HepG2 (cell line): ENCODE measurements around the gene HSDL1. TPM values are rescaled to one million over a fixed set of nuclear protein-coding genes. Genes with fewer than 3 reads are reported as not detected.

ENCODE experiments used
- ATF4 ChIP-seq, 2 experiments: fragments of 450-650 bp in 1 of 2; sonication (generic) in 1 of 2; formaldehyde crosslinking; IDR thresholded peaks; 2 replicates each; pipeline versions ENCODE4 v1.5.0 to v1.8.0; 2020 to 2022; ENCODE audit warnings: mild to moderate bottlenecking in 1 of 2, missing genetic modification reagents in 1 of 2
- ATF7-NPFF ChIP-seq: sonication (generic); formaldehyde crosslinking; IDR thresholded peaks from 2 replicates; pipeline ENCODE4 v1.8.1; 2023; ENCODE audit warnings: mild to moderate bottlenecking, low read depth, missing genetic modification reagents, moderate library complexity
- NCOR1 ChIP-seq: fragments of 200-600 bp; sonication (generic); IDR thresholded peaks from 2 replicates; pipeline ENCODE4 v1.7.0; 2017; ENCODE audit warnings: antibody characterized with exemption, low read length, borderline replicate concordance
- NR2F2 ChIP-seq: IDR thresholded peaks from 2 replicates; pipeline ENCODE4 v1.6.1; 2012; ENCODE audit warnings: low read depth, inconsistent platforms, borderline replicate concordance
- POGK ChIP-seq: sonication (generic); formaldehyde crosslinking; conservative IDR thresholded peaks from 2 replicates; pipeline ENCODE4 v1.8.0; 2022; ENCODE audit warnings: mild to moderate bottlenecking, moderate library complexity, missing genetic modification reagents
- ZNF687 ChIP-seq: sonication (generic); formaldehyde crosslinking; IDR thresholded peaks from 2 replicates; pipeline ENCODE4 v1.5.1; 2020; ENCODE audit warnings: mild to moderate bottlenecking, missing genetic modification reagents, moderate library complexity
- ZSCAN25 ChIP-seq: sonication (generic); formaldehyde crosslinking; IDR thresholded peaks from 2 replicates; pipeline ENCODE4 v1.8.0; 2022; ENCODE audit warnings: mild to moderate bottlenecking, missing genetic modification reagents
- polyA plus RNA-seq, 8 experiments: library from polyadenylated mRNA; depleted of rRNA in 3 of 8; stranded (reverse) in 7 of 8; unstranded in 1 of 8; fragments of >200 nt; fragmentation: Illumina TruSeq in 4 of 8; extraction: Trizol in 4 of 8; gene quantifications; 2 replicates each; pipeline versions ENCODE4 v1.2.1 to v1.2.3, GENCODE V29; 2011 to 2016; ENCODE audit warnings: low read depth in 4 of 8, missing spikeins in 1 of 8, mixed read lengths in 1 of 8; ENCODE audit not compliant: insufficient read depth in 1 of 8
- total RNA-seq, 5 experiments: library from RNA; depleted of rRNA; stranded (reverse); fragments of >200 nt; fragmentation: Illumina TruSeq; extraction: Trizol; gene quantifications; 2 replicates each; pipeline ENCODE4 v1.2.3, GENCODE V29; 2016; ENCODE audit warnings: low read depth in 1 of 5
- TF ChIP-seq, protein P1 (sequence below): sonication (generic); formaldehyde crosslinking; IDR thresholded peaks from 2 replicates; pipeline ENCODE4 v1.5.1; 2020; ENCODE audit warnings: mild to moderate bottlenecking, missing genetic modification reagents, borderline replicate concordance
- TF ChIP-seq, protein P2 (sequence below): sonication (generic); formaldehyde crosslinking; IDR thresholded peaks from 2 replicates; pipeline ENCODE4 v1.5.0; 2020; ENCODE audit warnings: mild to moderate bottlenecking, missing genetic modification reagents, moderate library complexity

Gene HSDL1
- total and polyA plus RNA-seq, 2 of the 13 experiments (the other 11 are each of a cell fraction or from before 2014, with no cell fraction given): 49.2 to 49.7 TPM

- TF ChIP-seq, protein P1, sequence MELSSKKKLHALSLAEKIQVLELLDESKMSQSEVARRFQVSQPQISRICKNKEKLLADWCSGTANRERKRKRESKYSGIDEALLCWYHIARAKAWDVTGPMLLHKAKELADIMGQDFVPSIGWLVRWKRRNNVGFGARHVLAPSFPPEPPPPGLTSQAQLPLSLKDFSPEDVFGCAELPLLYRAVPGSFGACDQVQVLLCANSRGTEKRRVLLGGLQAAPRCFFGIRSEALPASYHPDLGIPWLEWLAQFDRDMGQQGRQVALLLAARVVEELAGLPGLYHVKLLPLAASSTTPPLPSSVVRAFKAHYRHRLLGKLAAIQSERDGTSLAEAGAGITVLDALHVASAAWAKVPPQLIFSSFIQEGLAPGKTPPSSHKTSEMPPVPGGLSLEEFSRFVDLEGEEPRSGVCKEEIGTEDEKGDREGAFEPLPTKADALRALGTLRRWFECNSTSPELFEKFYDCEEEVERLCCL: no peak
- no peak for TF ChIP-seq NCOR1
- no peak for TF ChIP-seq POGK
- no peak for TF ChIP-seq ATF4 (CRISPR knock-in tag; IDR thresholded peaks at IDR 0.05)
- no peak; the same call in 1 of the 2 replicates for TF ChIP-seq ZNF687 (CRISPR knock-in tag)
- peak; percentile 42; the same call in 1 of the 2 replicates for TF ChIP-seq ZSCAN25 (CRISPR knock-in tag)
- TF ChIP-seq, protein P2, sequence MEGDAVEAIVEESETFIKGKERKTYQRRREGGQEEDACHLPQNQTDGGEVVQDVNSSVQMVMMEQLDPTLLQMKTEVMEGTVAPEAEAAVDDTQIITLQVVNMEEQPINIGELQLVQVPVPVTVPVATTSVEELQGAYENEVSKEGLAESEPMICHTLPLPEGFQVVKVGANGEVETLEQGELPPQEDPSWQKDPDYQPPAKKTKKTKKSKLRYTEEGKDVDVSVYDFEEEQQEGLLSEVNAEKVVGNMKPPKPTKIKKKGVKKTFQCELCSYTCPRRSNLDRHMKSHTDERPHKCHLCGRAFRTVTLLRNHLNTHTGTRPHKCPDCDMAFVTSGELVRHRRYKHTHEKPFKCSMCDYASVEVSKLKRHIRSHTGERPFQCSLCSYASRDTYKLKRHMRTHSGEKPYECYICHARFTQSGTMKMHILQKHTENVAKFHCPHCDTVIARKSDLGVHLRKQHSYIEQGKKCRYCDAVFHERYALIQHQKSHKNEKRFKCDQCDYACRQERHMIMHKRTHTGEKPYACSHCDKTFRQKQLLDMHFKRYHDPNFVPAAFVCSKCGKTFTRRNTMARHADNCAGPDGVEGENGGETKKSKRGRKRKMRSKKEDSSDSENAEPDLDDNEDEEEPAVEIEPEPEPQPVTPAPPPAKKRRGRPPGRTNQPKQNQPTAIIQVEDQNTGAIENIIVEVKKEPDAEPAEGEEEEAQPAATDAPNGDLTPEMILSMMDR (CRISPR knock-in tag): peak; percentile 94
- TF ChIP-seq ATF7-NPFF (CRISPR knock-in tag): no peak
- no peak for TF ChIP-seq NR2F2
Measured at GRCh38 chr16:84175350-84176081, 30.5 kb upstream of the HSDL1 start (continued).
